Brain microvascular endothelial cell (primary cell): ENCODE data around the gene FBXW11.
A peak's percentile ranks its signal among the peaks of the same experiment; 100 is the strongest.

ENCODE experiments used
- DNase-seq: peaks from one replicate; pipeline ENCODE4 v3.0.0-alpha.2; 2020
- H3K27ac ChIP-seq: fragments of 250-450 bp; sonication (Bioruptor Pico); 2 replicates; pipeline ENCODE4 v1.5.1; 2020; ENCODE audit warnings: mild to moderate bottlenecking, moderate library complexity
- H3K27me3 ChIP-seq: fragments of 250-450 bp; sonication (Bioruptor Pico); replicated peaks from 2 replicates; pipeline ENCODE4 v1.5.1; 2020; ENCODE audit warnings: mild to moderate bottlenecking
- H3K36me3 ChIP-seq: fragments of 250-450 bp; sonication (Bioruptor Pico); replicated peaks from 2 replicates; pipeline ENCODE4 v1.5.1; 2020; ENCODE audit warnings: mild to moderate bottlenecking
- H3K4me3 ChIP-seq: 2 replicates; pipeline ENCODE4 v1.5.1; 2011; ENCODE audit warnings: low read depth, mild to moderate bottlenecking, control low read depth, low read length, moderate library complexity
- CTCF ChIP-seq: IDR thresholded peaks from 2 replicates; pipeline ENCODE4 v1.5.1; 2011; ENCODE audit warnings: low read depth, mild to moderate bottlenecking, moderate library complexity, low read length, control low read depth, inconsistent platforms; ENCODE audit errors: missing control alignments
- in situ Hi-C: cut with HindIII; loops from 2 replicates; pipeline ENCODE4 v1.10.0; 2017; ENCODE audit warnings: low sequenced_read_pairs, low pct_ligation_motif_present

The FBXW11 gene

GRCh38 chr5:171849585-171850323 is 156.7 kb downstream of the FBXW11 start:
- in situ Hi-C loops: loop anchor here (25.0 kb wide), 2 partner anchors 212 to 437 kb away; partner anchors contain the start of gene FGF18
- H3K36me3 ChIP-seq: no peaks in the 10 kb centered on the region
- DNase-seq: no peak
- no peak for TF ChIP-seq CTCF
- no peak overlapping the region for H3K4me3 ChIP-seq
- H3K27ac ChIP-seq: no peak overlapping the region
- H3K27me3 ChIP-seq: no peaks in the 10 kb centered on the region

GRCh38 chr5:171848911-171849520 is 157.4 kb downstream of the FBXW11 start:
- TF ChIP-seq CTCF: no peak
- Histone ChIP-seq H3K36me3 (no peaks in the 10 kb centered on the region), H3K4me3 (no peak overlapping the region), H3K27me3 (no peaks in the 10 kb centered on the region), H3K27ac (no peak overlapping the region)
- DNase-seq: peak; percentile 24
- in situ Hi-C loops: no loop called here

GRCh38 chr5:171848486-171848885 is 158.0 kb downstream of the FBXW11 start:
- H3K36me3 ChIP-seq: no peaks in the 10 kb centered on the region
- no peak overlapping the region for H3K27ac ChIP-seq
- H3K27me3 ChIP-seq: no peaks in the 10 kb centered on the region
- no peak for DNase-seq
- H3K4me3 ChIP-seq: no peak overlapping the region
- no peak for TF ChIP-seq CTCF
- in situ Hi-C loops: no loop called here

GRCh38 chr5:171848006-171848405 is 158.4 kb downstream of the FBXW11 start:
- in situ Hi-C loops: no loop called here
- no peak overlapping the region for H3K27ac ChIP-seq
- H3K36me3 ChIP-seq: no peaks in the 10 kb centered on the region
- no peak for DNase-seq
- no peaks in the 10 kb centered on the region for H3K27me3 ChIP-seq
- no peak overlapping the region for H3K4me3 ChIP-seq
- TF ChIP-seq CTCF: no peak

GRCh38 chr5:171847026-171847425 is 159.4 kb downstream of the FBXW11 start:
- no peak overlapping the region for H3K27ac ChIP-seq
- H3K4me3 ChIP-seq: no peak overlapping the region
- H3K27me3 ChIP-seq: no peaks in the 10 kb centered on the region
- H3K36me3 ChIP-seq: no peaks in the 10 kb centered on the region
- in situ Hi-C loops: no loop called here
- no peak for DNase-seq
- TF ChIP-seq CTCF: no peak
